ENCODE results near the gene AIG1.
"Not testable (repeated sequence)": the region's sequence is repeated elsewhere in the genome, so short reads cannot be mapped to it uniquely, and the experiment has no call there.

AIG1 gene

GRCh38 chr6:143058987-143059386 lies 1.7 kb upstream of the AIG1 start:
- DNase-seq (ENCODE audit: low read depth), result no peak

- no peak for DNase-seq (ENCODE audit: low read depth)
Observed at GRCh38 chr6:143059663-143060353, 881 bp upstream of the AIG1 start.

- DNase-seq (ENCODE audit: low read depth), result peak; percentile 60
Observed at GRCh38 chr6:143060354-143060805, 309 bp upstream of the AIG1 start.

DNA sequence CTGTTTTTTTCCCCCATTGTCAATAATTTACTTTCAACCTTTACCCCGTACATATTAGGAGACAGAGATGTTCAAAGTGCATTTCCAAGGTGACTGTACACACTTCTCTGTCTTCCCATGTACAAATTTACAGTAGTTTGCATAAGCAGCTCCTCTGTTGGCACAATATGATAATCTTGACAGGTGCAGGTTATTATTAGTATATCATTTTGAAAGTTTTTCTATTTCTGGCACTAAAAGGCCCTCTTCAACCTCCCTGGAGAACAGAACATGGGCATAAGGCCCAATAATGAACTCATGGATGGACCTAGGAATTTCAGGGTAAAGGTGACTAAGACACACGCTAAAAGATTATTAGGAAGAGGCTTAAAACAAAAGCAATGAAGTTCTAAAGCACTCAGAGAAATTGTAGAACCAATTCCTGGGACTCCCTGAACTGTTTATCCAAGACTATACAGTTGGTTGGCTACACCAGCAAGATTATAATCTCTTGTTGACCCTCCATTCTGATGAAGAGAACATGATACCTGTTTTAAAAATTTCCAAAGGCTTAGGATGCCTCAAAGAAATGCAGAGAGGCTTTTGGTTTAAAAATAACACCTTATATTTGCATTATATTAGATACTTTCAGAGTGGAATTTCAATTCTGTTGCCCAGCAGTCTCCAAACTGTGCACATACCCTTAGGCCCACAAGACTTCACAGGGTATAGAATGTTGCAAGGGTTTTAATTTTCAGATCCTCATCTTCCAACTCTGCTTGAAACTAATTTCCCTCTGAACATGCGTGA lies 1.1 kb downstream of the AIG1 start:
- DNase-seq (ENCODE audit: low read depth), result no peak

DNA sequence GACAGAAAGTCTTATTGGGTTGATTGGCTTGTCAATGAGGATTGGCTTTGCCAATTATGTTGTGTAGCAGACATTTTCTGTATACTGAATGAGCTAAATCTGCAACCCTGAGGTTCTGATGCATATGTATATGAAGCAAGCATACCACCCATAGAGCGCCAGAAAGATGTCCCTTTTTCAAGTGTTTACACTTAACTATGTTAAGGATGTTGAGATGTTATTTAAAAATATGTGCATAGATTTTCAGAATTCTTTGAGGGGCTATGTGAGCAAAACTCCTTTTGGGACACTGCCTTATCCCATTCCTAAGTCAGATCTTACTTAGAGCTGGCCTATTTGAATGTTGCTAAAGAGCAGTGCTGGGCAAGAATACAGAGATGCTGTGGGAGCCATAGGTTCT lies 1.9 kb downstream of the AIG1 start:
- no peak for DNase-seq (ENCODE audit: low read depth)

- DNase-seq (ENCODE audit: low read depth), result no peak
Observed at GRCh38 chr6:143063631-143064030, 2.9 kb downstream of the AIG1 start.

- DNase-seq (ENCODE audit: low read depth), result no peak
Observed at GRCh38 chr6:143064271-143064670, 3.6 kb downstream of the AIG1 start.

GRCh38 chr6:143064951-143065683 lies 4.4 kb downstream of the AIG1 start:
- no peak for DNase-seq (ENCODE audit: low read depth)

GRCh38 chr6:143068001-143068400 lies 7.3 kb downstream of the AIG1 start:
- no peak for DNase-seq (ENCODE audit: low read depth)

GRCh38 chr6:143074101-143074500 lies 13.4 kb downstream of the AIG1 start:
- no peak for DNase-seq (ENCODE audit: low read depth)

GRCh38 chr6:143074670-143075318 lies 14.1 kb downstream of the AIG1 start:
- no peak for DNase-seq (ENCODE audit: low read depth)

DNA sequence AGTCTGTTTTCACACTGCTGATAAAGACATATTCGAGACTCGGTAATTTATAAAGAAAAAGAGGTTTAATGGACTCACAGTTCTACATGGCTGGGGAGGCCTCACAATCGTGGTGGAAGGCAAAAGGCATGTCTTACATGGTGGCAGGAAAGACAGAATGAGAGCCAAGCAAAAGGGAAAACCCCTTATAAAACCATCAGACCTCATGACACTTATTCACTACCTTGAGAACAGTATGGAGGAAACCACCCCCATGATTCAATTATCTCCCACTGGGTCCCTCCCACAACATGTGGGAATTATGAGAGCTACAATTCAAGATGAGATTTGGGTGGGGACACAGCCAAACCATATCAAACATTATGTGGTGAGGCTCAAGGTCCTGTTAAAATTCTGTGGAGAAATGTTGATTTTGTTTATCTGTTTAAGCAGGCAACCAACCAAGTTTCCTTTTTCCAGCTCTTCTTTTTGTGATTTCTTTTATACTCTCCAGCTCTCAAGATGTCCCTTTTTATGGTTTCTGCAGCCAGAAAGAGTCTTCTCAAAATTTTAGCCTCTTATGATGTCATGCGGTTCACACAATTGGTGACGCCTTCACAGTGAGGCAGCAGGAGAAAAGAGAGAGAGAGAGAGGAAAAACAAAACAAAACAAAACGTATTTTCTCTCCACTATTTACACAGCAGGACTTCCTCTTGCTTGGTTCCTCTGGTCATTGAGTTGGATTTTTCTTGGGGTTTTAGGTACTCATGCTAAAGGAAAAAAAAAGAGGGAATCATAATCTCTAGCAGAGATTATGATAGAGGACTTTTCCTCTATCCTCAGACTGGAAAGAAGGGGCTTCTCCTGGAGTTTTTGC lies 18.0 kb downstream of the AIG1 start:
- DNase-seq (ENCODE audit: low read depth), result no peak

- DNase-seq (ENCODE audit: low read depth), result no peak
Observed at GRCh38 chr6:143079325-143079640, 18.6 kb downstream of the AIG1 start.

- DNase-seq (ENCODE audit: low read depth), result not testable (repeated sequence)
Observed at GRCh38 chr6:143082274-143082673, 21.6 kb downstream of the AIG1 start.

GRCh38 chr6:143084019-143084418 lies 23.3 kb downstream of the AIG1 start:
- DNase-seq (ENCODE audit: low read depth), result not testable (repeated sequence)

DNA sequence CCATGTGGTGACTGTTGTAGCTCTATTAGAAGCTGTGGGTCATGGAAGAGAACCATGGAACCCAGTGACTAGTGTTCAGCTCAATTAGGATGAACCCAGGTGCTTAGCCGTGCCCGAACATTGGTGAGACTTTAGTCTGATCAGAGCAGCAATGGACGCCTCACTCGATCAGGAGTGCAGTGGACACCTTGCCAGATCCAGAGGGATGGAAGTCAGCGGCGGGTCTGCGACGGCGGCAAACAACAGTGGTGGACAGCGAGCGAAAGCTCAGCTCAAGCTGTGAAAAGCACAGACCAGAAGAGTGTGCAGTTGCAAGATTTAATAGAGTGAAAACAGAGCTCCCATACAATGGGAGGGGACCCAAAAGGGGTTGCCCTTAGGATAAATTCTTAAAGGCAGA lies 26.6 kb downstream of the AIG1 start:
- DNase-seq (ENCODE audit: low read depth), result not testable (repeated sequence)

DNA sequence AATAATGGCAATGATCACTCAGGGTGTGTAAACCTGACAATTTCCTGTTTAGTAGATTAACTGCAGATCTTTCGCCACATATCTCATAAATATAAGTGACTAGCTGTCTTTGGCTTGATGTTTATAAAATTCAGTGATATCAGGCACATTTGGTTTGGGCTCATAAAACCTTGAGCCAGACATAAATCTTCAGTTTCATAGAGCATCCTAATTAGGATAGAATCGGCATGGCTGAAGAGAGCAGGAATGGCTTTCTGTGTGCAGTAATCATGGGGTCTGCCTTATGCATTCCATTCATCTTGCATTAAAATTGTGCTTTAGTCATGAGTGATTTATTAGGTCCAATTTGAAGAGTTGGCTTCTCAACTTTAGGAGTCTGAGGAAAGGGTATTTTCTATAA lies 27.2 kb downstream of the AIG1 start:
- no peak for DNase-seq (ENCODE audit: low read depth)

GRCh38 chr6:143090314-143091044 lies 29.8 kb downstream of the AIG1 start:
- no peak for DNase-seq (ENCODE audit: low read depth)

- DNase-seq (ENCODE audit: low read depth), result no peak
Observed at GRCh38 chr6:143092768-143093167, 32.1 kb downstream of the AIG1 start.

- no peak for DNase-seq (ENCODE audit: low read depth)
Observed at GRCh38 chr6:143093290-143093689, 32.6 kb downstream of the AIG1 start.

DNA sequence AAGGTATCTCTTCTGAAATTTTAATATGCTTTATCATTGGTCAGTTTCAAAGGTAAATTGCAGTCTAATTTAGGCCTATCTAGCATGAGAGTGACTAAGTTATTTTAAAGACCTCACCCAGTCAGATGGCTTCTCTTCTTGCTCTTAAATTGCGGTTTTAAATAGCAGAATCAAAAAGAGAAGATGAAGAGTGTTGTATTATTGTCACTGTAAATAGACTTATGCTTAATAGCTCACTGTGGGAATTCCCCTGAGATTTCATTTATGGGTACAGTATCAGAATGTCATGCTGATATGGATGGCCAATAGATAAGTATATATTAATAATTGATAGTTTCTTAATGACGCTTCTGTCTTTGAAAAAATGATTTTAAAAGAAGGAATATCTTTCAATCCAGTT lies 35.7 kb downstream of the AIG1 start:
- no peak for DNase-seq (ENCODE audit: low read depth)
